Hypothalamus (tissue), 51 donors: ENCODE results near the gene PTPN9.
"Not testable (repeated sequence)": the region's sequence is repeated elsewhere in the genome, so short reads cannot be mapped to it uniquely, and the experiment has no call there.

Experiments
- DNase-seq, 51 donors: peaks; one replicate each; lab custom pipeline; 2025; lab: John Stamatoyannopoulos, UW

The PTPN9 gene

GRCh38 chr15:75584121-75584520, 5.0 kb upstream of the PTPN9 start:
- no peak for DNase-seq

GRCh38 chr15:75583701-75584100, 4.6 kb upstream of the PTPN9 start:
- DNase-seq, result no peak

- DNase-seq, result not testable (repeated sequence)
Measured at GRCh38 chr15:75582943-75583342, 3.8 kb upstream of the PTPN9 start.

- DNase-seq, result peak in 22 of 51 donors; percentile 4 to 56 (median 32)
Measured at GRCh38 chr15:75578173-75578947, 755 bp downstream of the PTPN9 start.

- DNase-seq, result peak in 5 of 51 donors; percentile 7 to 65 (median 25)
Measured at GRCh38 chr15:75577401-75578172, 1.5 kb downstream of the PTPN9 start.

- DNase-seq, result no peak
Measured at GRCh38 chr15:75573648-75574384, 5.3 kb downstream of the PTPN9 start.

GRCh38 chr15:75570126-75570845, 8.8 kb downstream of the PTPN9 start:
- DNase-seq, result no peak

GRCh38 chr15:75565062-75565970, 13.8 kb downstream of the PTPN9 start:
- no peak for DNase-seq

GRCh38 chr15:75561888-75562287, 17.2 kb downstream of the PTPN9 start:
- no peak for DNase-seq

- DNase-seq, result not testable (repeated sequence)
Measured at GRCh38 chr15:75559360-75559759, 19.8 kb downstream of the PTPN9 start.

GRCh38 chr15:75558955-75559354, 20.2 kb downstream of the PTPN9 start:
- not testable (repeated sequence) for DNase-seq

GRCh38 chr15:75554717-75555116, 24.4 kb downstream of the PTPN9 start:
- no peak for DNase-seq

GRCh38 chr15:75553659-75554058, 25.5 kb downstream of the PTPN9 start:
- DNase-seq, result no peak

- DNase-seq, result no peak
Measured at GRCh38 chr15:75551091-75551490, 28.0 kb downstream of the PTPN9 start.

- no peak for DNase-seq
Measured at GRCh38 chr15:75545064-75545463, 34.1 kb downstream of the PTPN9 start.

- DNase-seq, result no peak
Measured at GRCh38 chr15:75544359-75544758, 34.8 kb downstream of the PTPN9 start.

- DNase-seq, result not testable (repeated sequence)
Measured at GRCh38 chr15:75542949-75543545, 36.1 kb downstream of the PTPN9 start.

- DNase-seq, result peak in 1 of 51 donors; percentile 41
Measured at GRCh38 chr15:75542386-75542797, 36.7 kb downstream of the PTPN9 start.

- no peak for DNase-seq
Measured at GRCh38 chr15:75538376-75538775, 40.7 kb downstream of the PTPN9 start.
